C4-2B (cell line): Measurements from ENCODE around the gene DTD1.

ENCODE experiments used
- ZFX ChIP-seq: fragments of 450-650 bp; IDR thresholded peaks from 2 replicates; pipeline ENCODE4 v1.6.1; 2017
- TF ChIP-seq, protein P1 (sequence below): fragments of 450-650 bp; conservative IDR thresholded peaks from 2 replicates; pipeline ENCODE4 v1.5.1; 2017; ENCODE audit warnings: mild to moderate bottlenecking

DNA sequence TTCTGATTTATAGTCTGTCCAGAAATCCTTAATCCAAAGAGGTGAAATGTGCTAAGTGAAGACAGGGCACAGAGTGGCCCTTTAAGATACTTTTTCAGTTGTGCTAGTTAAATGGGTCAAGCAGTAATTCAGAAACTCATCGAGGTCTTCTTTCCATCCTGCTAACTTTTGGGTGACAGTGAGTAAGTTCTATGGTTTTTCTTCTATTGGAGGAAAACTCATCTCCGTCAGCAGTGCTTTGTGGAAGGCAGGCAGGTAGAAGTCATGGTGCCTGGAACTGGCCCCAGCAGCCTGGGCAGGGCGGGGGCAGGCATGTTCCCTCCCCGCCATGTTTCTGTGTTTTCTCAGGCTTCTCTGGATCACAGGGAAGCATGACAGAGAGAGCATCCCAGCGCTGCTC, 159.2 kb downstream of the DTD1 start:
- TF ChIP-seq, protein P1, sequence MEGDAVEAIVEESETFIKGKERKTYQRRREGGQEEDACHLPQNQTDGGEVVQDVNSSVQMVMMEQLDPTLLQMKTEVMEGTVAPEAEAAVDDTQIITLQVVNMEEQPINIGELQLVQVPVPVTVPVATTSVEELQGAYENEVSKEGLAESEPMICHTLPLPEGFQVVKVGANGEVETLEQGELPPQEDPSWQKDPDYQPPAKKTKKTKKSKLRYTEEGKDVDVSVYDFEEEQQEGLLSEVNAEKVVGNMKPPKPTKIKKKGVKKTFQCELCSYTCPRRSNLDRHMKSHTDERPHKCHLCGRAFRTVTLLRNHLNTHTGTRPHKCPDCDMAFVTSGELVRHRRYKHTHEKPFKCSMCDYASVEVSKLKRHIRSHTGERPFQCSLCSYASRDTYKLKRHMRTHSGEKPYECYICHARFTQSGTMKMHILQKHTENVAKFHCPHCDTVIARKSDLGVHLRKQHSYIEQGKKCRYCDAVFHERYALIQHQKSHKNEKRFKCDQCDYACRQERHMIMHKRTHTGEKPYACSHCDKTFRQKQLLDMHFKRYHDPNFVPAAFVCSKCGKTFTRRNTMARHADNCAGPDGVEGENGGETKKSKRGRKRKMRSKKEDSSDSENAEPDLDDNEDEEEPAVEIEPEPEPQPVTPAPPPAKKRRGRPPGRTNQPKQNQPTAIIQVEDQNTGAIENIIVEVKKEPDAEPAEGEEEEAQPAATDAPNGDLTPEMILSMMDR, result no peak
- TF ChIP-seq ZFX, result no peak
